HT1080 (cell line): ENCODE measurements around the gene AP3B2. TPM values are rescaled to one million over a fixed set of nuclear protein-coding genes. Genes with fewer than 3 reads are reported as not detected.
"Not testable (repeated sequence)": the region's sequence is repeated elsewhere in the genome, so short reads cannot be mapped to it uniquely, and the experiment has no call there.

Source experiments
- DNase-seq: peaks from one replicate; pipeline ENCODE4 v3.0.0-alpha.2; 2015; ENCODE audit warnings: low read depth
- polyA plus RNA-seq, 2 experiments: library from polyadenylated mRNA; depleted of rRNA; stranded (reverse); fragments of >200 nt; gene quantifications; 2 replicates each; pipeline ENCODE4 v1.2.3, GENCODE V29; 2015
- total RNA-seq: library from RNA; depleted of rRNA; stranded (reverse); fragments of >200 nt; shearing (Covaris generic); gene quantifications from 2 replicates; pipeline ENCODE4 v1.2.3, GENCODE V29; 2014; rRNA removed

Gene AP3B2
- total RNA-seq, result not detected in 2 replicates
- not detected in 2 replicates for polyA plus RNA-seq (2015; cell fraction: cytosol; rRNA removed)
- not detected in 2 replicates for polyA plus RNA-seq (2015; cell fraction: nucleus; rRNA removed)

DNA sequence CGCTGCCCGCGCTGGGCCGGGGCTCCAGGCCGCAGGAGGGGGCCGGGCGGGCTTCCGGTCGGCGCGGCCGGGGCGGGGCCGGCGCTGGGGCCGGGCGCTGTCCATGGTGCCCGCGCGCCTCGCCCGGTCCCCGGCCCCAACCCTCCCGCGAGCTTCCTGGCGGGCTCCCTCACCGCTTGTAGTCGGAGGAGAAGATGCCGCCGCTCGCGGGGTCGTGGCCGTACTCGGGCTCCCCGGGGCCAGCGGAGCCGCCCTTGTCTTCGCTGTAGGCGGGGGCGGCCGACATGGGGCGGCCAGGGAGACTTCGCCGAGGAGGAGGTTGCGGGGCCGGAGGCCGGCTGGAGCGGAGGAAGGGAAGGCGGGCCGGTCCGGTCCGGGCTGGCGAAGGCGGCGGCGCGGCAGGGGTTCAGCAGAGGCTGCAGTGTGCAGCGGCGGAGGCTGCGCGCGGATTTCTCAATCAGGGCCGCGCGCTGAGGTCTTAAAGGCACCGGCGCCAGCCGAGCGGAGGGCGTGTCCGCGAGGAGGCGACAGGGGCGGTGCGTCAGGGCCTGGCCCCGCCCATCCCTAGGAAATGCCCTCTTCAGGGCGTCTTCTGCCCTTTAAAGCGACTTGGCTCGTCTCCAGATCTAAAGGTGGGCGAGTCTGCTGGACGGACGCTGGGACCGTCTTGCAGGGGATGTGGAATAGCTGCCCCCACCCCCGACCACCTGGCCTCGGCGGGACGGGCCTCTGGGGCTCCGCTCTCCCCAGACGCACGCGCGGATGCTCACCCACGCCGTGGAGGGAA lies at the start of gene AP3B2:
Gene AP3B2 (minus strand): TSS at position 455 of the 787 bp plus-strand sequence. CDS start 169 bp downstream, at position 286.
- peak; percentile 38 for DNase-seq

- DNase-seq, result no peak
Observed at GRCh38 chr15:82751308-82751707, 41.6 kb upstream of the AP3B2 start.

GRCh38 chr15:82750831-82751180 lies 41.1 kb upstream of the AP3B2 start:
- DNase-seq, result no peak

- peak; percentile 94 for DNase-seq
Observed at GRCh38 chr15:82749951-82750830, 40.5 kb upstream of the AP3B2 start.

DNA sequence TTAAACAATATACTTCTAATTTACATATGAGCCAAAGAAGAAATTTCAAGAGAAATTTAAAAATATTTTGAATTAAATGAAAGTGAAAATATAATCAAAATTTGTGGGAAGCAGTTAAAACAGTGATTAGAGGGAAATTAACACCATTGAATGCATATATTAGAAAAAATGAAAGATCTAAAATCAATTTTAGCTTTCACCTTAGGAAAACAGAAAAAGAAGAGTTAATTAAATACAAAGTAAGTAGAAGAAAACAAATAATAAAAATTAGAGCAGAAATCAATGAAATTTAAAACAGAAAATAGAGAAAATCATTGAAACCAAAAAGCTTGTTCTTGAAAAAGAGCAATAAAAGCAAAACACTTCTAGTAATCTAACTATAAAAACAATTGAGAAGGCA lies 38.6 kb upstream of the AP3B2 start:
- DNase-seq, result no peak

GRCh38 chr15:82743810-82744209 lies 34.1 kb upstream of the AP3B2 start:
- no peak for DNase-seq

GRCh38 chr15:82742134-82742533 lies 32.5 kb upstream of the AP3B2 start:
- DNase-seq, result no peak

- peak; percentile 38 for DNase-seq
Observed at GRCh38 chr15:82739086-82739485, 29.4 kb upstream of the AP3B2 start.

DNA sequence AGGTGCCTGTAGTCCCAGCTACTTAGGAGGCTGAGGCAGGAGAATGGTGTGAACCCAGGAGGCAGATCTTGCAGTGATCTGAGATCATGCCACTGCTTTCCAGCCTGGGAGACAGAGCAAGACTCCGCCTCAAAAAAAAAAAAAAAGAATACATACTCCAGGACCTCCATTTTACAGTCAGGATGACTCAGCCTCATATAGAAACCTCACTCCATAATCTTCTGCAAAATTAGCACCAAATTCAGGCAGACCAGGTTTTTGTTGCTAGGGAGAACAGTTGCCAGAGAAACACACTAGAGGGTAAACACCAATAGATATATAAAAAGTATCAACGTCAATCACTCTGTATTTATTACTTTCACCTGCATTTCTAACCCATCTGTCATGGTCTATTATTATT lies 28.3 kb upstream of the AP3B2 start:
- peak; percentile 55 for DNase-seq

DNA sequence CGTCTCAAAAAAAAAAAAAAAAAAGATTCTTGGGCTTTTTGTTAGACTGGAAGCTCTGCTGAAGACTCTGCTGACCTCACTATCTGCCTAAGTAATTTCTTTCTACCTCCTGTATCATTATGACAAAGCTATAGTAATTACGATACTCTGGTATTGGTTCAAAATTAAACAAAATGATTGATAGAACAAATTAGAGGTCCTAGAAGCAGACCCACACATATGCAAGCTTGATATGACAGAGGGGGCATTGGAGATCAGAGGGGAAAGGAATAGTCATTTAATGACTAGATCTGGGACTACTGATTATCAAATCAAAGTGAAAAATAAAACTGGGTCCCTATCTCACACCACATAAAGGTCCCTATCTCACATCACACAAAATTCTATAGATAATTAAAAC lies 21.9 kb upstream of the AP3B2 start:
- no peak for DNase-seq

- no peak for DNase-seq
Observed at GRCh38 chr15:82730022-82730530, 20.4 kb upstream of the AP3B2 start.

GRCh38 chr15:82726816-82727215 lies 17.1 kb upstream of the AP3B2 start:
- no peak for DNase-seq

- DNase-seq, result no peak
Observed at GRCh38 chr15:82715003-82715402, 5.3 kb upstream of the AP3B2 start.

- DNase-seq, result peak; percentile 15
Observed at GRCh38 chr15:82714016-82714415, 4.3 kb upstream of the AP3B2 start.

DNA sequence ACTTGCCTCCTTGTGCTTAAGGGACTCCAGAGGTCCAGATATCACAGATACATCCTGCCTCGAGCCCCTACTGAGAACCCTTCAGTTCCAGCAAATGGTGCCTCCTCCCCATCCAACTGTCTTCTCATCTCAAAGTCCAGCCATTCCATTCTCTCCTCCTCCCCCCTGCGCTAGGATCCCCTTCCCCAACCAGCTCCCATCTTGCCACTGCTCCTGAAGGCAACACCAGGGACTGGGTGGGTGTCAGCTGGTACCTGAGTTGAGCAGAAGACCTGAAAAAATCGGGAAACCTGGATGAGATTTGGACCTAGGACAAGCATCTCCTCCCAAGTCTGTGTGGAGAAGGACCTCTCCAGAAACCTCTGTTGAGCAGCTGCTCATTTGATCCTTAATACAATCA lies 2.4 kb upstream of the AP3B2 start:
- no peak for DNase-seq

GRCh38 chr15:82710926-82711490 lies 1.3 kb upstream of the AP3B2 start:
- no peak for DNase-seq

- no peak for DNase-seq
Observed at GRCh38 chr15:82710208-82710555, 507 bp upstream of the AP3B2 start.

- no peak for DNase-seq
Observed at GRCh38 chr15:82709081-82709420, 624 bp downstream of the AP3B2 start.

DNA sequence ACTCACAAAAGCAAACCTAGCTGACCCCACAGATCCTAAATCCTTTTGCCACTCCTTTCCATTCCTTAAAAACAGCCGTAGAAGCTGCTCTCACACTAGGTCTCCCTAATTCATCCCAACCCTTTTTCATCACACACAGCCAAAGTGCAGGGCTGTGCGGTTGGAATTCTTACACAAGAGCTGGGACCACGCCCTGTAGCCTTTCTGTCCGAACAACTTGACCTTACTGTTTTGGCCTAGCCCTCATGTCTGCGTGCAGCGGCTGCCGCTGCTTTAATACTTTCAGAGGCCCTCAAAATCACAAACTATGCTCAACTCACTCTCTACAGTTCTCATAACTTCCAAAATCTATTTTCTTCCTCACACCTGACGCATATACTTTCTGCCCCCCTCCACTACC lies 3.8 kb downstream of the AP3B2 start:
- not testable (repeated sequence) for DNase-seq

DNA sequence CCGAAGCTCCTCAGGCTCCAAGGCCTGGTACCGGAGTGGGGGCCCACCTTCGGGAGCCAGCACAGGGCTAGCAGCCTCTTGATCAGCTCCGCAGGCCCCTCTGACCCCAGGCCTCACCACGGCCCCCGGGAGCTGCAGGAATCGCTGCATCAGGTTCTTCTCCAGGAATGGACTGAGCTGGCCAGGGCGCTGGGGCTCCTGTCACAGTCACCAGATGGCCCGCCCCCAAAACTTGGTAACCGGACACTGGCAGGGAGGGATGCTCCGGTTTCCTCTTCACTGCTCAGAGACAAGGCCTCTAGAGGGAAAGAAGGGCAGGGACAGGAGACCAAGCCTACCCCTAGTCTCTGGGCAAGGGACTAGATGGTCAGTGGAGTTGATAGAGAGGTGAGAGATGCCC lies 9.9 kb downstream of the AP3B2 start:
- no peak for DNase-seq

DNA sequence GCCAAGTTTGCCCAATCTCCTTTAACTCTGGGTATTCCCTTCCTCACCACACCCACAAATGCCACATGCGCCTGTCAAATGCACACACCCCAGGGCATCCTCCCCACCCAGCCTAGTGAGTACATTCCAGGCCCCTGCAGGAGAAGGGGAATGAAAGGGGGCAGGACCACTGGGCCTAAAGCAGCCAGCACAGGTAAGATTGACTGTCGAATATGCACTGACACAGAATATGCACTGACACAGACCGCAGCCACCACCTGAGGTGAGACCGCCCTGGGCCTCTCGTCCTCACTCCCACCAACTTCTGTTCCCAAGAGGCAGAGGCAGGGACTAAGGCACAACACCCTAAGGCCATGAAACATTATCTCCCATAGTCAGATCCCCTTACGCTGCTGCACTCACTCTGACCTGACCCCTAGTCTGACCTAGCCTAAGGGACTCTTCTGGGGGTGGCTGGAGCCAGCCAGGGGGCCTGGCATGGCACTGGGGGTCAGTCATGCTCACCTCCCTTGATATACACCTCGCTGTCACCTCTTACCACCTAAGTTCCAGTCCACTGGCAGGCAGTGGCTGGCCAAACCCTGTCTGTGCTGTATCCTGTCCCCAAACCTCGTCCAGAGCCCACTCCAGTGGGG lies 10.8 kb downstream of the AP3B2 start:
- no peak for DNase-seq
